Smooth muscle cell (in vitro differentiated cells): ENCODE measurements around the gene KRT13. TPM values are rescaled to one million over a fixed set of nuclear protein-coding genes. Genes with fewer than 3 reads are reported as not detected.

Experiments used
- DNase-seq: peaks from one replicate; lab custom pipeline; 2025; ENCODE audit not compliant: unreplicated experiment; lab: John Stamatoyannopoulos, UW
- H2AFZ ChIP-seq: fragments of 200-600 bp; sonication (generic); 2 replicates; pipeline ENCODE4 v1.6.0; 2016; ENCODE audit warnings: antibody characterized with exemption, low read depth, mild to moderate bottlenecking
- H3F3A ChIP-seq: fragments of 200-600 bp; sonication (generic); 2 replicates; pipeline ENCODE4 v1.6.0; 2017; ENCODE audit warnings: antibody characterized with exemption, low read depth
- H3K27ac ChIP-seq: fragments of 200-600 bp; sonication (generic); 2 replicates; pipeline ENCODE4 v1.5.1; 2016; ENCODE audit warnings: low read depth, mild to moderate bottlenecking
- H3K27me3 ChIP-seq: fragments of 200-600 bp; sonication (generic); 2 replicates; pipeline ENCODE4 v1.6.1; 2016; ENCODE audit warnings: low read depth, mild to moderate bottlenecking
- H3K36me3 ChIP-seq: fragments of 200-600 bp; sonication (generic); 2 replicates; pipeline ENCODE4 v1.5.1; 2016; ENCODE audit warnings: low read depth
- H3K4me1 ChIP-seq: fragments of 200-600 bp; sonication (generic); 2 replicates; pipeline ENCODE4 v1.5.1; 2016; ENCODE audit warnings: low read depth
- H3K4me2 ChIP-seq: fragments of 200-600 bp; sonication (generic); 2 replicates; pipeline ENCODE4 v1.6.0; 2016; ENCODE audit warnings: mild to moderate bottlenecking
- H3K4me3 ChIP-seq: fragments of 200-600 bp; sonication (generic); 2 replicates; pipeline ENCODE4 v1.5.1; 2016; ENCODE audit warnings: mild to moderate bottlenecking
- H3K79me2 ChIP-seq: fragments of 200-600 bp; sonication (generic); 2 replicates; pipeline ENCODE4 v1.6.0; 2016; ENCODE audit warnings: low read depth, mild to moderate bottlenecking
- H3K9ac ChIP-seq: fragments of 200-600 bp; sonication (generic); 2 replicates; pipeline ENCODE4 v1.6.0; 2016; ENCODE audit warnings: low read depth
- H3K9me3 ChIP-seq: fragments of 200-600 bp; sonication (generic); replicated peaks from 2 replicates; pipeline ENCODE4 v1.5.1; 2016; ENCODE audit warnings: low read depth
- H4K20me1 ChIP-seq: fragments of 200-600 bp; sonication (generic); 2 replicates; pipeline ENCODE4 v1.6.0; 2016; ENCODE audit warnings: low read depth
- CTCF ChIP-seq: fragments of 200-600 bp; sonication (generic); IDR thresholded peaks from 2 replicates; pipeline ENCODE4 v1.5.1; 2017; ENCODE audit warnings: borderline replicate concordance, mild to moderate bottlenecking, antibody characterized with exemption; ENCODE audit not compliant: insufficient read depth, poor library complexity, severe bottlenecking
- WGBS: methylation state at CpG from one replicate; pipeline ENCODE4 v1.1.7; 2016; ENCODE audit warnings: low lambda C conversion rate; 5-methylcytosine and 5-hydroxymethylcytosine counted together
- polyA plus RNA-seq: library from polyadenylated mRNA; unstranded; fragments of >200 nt; fragmentation: Nextera tagmentation; extraction: Ambion mirVana; gene quantifications from 2 replicates; pipeline ENCODE4 v1.2.1, GENCODE V29; 2016
- total RNA-seq: library from RNA; depleted of rRNA; stranded (reverse); fragments of >200 nt; gene quantifications from 2 replicates; pipeline ENCODE4 v1.2.3, GENCODE V29; 2014

Gene KRT13
- total and polyA plus RNA-seq, 2 experiments from 2014 or later, result 3.8 to 5.2 TPM

GRCh38 chr17:41492351-41492750 lies 13.1 kb downstream of the KRT13 start:
- no peak overlapping the region for H2AFZ ChIP-seq
- H3K9me3 ChIP-seq, result no peaks in the 10 kb centered on the region
- no peak overlapping the region for H3K4me3 ChIP-seq
- no peak overlapping the region for H3K9ac ChIP-seq
- no peaks in the 10 kb centered on the region for H4K20me1 ChIP-seq
- no peak for DNase-seq
- no peaks in the 10 kb centered on the region for H3F3A ChIP-seq
- H3K4me1 ChIP-seq, result no peaks in the 10 kb centered on the region
- H3K4me2 ChIP-seq, result no peak overlapping the region
- 80% methylated on average over 6 of the region's 6 CpGs for WGBS
- no peak overlapping the region for H3K27ac ChIP-seq
- H3K27me3 ChIP-seq, result no peaks in the 10 kb centered on the region
- TF ChIP-seq CTCF, result no peak
- H3K36me3 ChIP-seq, result no peaks in the 10 kb centered on the region
- no peaks in the 10 kb centered on the region for H3K79me2 ChIP-seq

- Histone ChIP-seq H3K9ac (no peak overlapping the region), H3K9me3 (no peaks in the 10 kb centered on the region), H3K79me2 (no peaks in the 10 kb centered on the region), H3K4me1 (no peaks in the 10 kb centered on the region), H3K4me3 (no peak overlapping the region), H3K27me3 (no peaks in the 10 kb centered on the region), H3K36me3 (no peaks in the 10 kb centered on the region), H2AFZ (no peak overlapping the region), H3K4me2 (no peak overlapping the region), H4K20me1 (no peaks in the 10 kb centered on the region), H3K27ac (no peak overlapping the region), H3F3A (no peaks in the 10 kb centered on the region)
- no peak for DNase-seq
- TF ChIP-seq CTCF, result no peak
- WGBS, result 90% methylated on average over 2 of the region's 2 CpGs
Measured at GRCh38 chr17:41491476-41491875, 13.9 kb downstream of the KRT13 start.

- DNase-seq, result no peak
- H3K4me3 ChIP-seq, result no peak overlapping the region
- H3K27me3 ChIP-seq, result no peaks in the 10 kb centered on the region
Measured at GRCh38 chr17:41490000-41490990, 15.1 kb downstream of the KRT13 start.

More at GRCh38 chr17:41490000-41490990, 15.1 kb downstream of the KRT13 start:
- no peaks in the 10 kb centered on the region for H3K9me3 ChIP-seq
- H2AFZ ChIP-seq, result no peak overlapping the region
- H3K4me2 ChIP-seq, result no peak overlapping the region
- no peaks in the 10 kb centered on the region for H3F3A ChIP-seq
- H3K27ac ChIP-seq, result no peak overlapping the region
- H3K9ac ChIP-seq, result no peak overlapping the region
- no peaks in the 10 kb centered on the region for H4K20me1 ChIP-seq
- no peaks in the 10 kb centered on the region for H3K4me1 ChIP-seq
- no peak for TF ChIP-seq CTCF
- WGBS, result 76% methylated on average over 10 of the region's 10 CpGs
- H3K36me3 ChIP-seq, result no peaks in the 10 kb centered on the region
- H3K79me2 ChIP-seq, result no peaks in the 10 kb centered on the region
